Activated CD4-positive, alpha-beta T cell treated with anti-CD3 and anti-CD28 coated beads, Interleukin-2, amount 50 U/mL, for 16 hours (primary cell): Measurements from ENCODE around the gene TYSND1.
"Not testable (repeated sequence)": the region's sequence is repeated elsewhere in the genome, so short reads cannot be mapped to it uniquely, and the experiment has no call there.

Experiments used
- DNase-seq: peaks from one replicate; pipeline ENCODE4 v3.0.0-alpha.2; 2020

The TYSND1 gene

GRCh38 chr10:70162892-70163201 is 16.3 kb upstream of the TYSND1 start:
- DNase-seq, result peak; percentile 89

DNA sequence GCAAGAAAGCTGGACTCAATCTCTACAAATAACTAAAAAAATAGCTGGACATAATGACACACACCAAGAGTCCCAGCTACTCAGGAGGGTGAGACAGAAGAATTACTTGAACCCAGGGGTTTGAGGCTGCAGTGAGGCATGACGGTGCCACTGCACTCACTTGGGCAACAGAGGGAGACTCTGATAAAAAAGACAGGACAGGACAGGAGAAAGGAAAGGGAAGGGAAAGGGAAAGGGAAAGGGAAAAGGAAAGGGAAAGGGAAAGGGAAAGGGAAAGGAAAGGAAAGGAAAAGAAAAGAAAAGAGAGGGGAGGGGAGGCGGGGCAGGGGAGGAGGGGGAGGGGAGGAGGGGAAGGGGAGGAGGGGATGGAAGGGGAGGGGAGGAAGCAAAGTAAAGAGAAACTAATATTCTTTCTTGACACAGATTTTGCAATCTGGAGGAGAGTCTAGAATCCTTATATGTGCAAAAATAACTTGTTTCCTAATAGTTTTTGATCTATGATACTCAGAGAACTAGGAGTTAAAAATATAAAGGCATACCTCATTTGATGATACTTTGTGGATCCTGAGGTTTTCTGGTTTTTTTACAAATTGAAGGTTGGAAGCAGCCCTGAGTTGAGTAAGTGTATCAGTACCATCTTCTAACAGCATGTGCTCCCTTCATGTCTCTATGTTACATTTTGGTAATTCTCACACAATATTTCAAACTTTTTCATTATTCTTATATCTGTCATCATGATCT is 15.8 kb upstream of the TYSND1 start:
- DNase-seq, result no peak

- DNase-seq, result no peak
Measured at GRCh38 chr10:70160798-70161197, 14.3 kb upstream of the TYSND1 start.

DNA sequence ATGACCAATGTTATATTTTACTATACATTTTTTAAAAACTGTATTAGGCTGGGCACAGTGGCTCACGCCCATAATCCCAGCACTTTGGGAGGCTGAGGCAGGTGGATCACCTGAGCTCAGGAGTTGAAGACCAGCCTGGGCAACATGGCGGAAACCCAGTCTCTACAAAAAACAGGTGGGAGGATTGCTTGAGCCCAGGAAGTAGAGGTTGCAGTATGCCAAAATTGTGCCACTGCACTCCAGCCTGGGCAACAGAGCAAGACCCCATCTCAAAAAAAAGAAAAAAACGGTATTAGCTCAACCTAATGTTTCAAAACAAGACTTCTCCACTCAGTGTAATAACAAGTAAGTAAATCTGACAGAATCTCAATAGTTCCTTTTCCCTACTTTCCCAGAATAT is 12.9 kb upstream of the TYSND1 start:
- not testable (repeated sequence) for DNase-seq

DNA sequence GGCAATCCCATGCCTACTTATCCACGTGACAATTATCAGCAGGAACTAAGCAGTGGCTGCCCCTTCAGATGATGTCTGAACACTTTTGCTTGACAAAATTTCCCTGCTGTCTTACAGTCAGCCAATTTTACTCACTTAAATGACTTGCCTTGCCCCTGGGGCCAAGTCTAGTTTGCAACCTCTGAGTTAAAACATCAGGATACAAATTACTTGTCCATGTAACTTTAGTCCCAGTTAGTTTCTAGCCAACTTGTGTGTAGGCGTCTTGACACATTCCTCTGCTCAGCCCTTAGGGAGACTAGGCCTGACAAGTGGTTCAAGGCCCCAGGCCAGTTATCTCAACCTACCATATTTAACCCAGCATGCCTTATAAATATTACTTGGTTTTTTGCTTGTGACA is 11.6 kb upstream of the TYSND1 start:
- no peak for DNase-seq

GRCh38 chr10:70155255-70155838 is 8.8 kb upstream of the TYSND1 start:
- DNase-seq, result no peak

- no peak for DNase-seq
Measured at GRCh38 chr10:70148516-70148915, 2.0 kb upstream of the TYSND1 start.

DNA sequence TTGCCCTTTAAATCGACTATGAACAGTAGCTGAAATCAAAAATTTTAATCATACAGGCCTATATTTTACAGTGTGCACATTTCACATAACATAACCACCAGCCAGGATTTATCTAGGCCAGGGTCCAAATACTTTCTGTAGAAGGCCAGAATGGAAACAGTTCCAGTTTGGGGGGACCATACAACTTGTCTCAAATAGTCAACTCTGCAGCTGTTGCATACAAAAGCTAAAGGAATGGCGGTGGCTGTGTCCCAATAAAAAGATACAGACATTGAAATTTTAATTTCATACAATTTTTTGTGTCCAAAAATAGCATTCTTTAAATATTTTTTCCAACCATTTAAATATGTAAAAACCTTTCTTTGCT is 742 bp upstream of the TYSND1 start:
- DNase-seq, result no peak

GRCh38 chr10:70145666-70146488 is 623 bp downstream of the TYSND1 start:
- DNase-seq, result peak; percentile 72

- DNase-seq, result no peak
Measured at GRCh38 chr10:70145166-70145665, 1.3 kb downstream of the TYSND1 start.

GRCh38 chr10:70144372-70145110 is 2.0 kb downstream of the TYSND1 start:
- DNase-seq, result no peak

DNA sequence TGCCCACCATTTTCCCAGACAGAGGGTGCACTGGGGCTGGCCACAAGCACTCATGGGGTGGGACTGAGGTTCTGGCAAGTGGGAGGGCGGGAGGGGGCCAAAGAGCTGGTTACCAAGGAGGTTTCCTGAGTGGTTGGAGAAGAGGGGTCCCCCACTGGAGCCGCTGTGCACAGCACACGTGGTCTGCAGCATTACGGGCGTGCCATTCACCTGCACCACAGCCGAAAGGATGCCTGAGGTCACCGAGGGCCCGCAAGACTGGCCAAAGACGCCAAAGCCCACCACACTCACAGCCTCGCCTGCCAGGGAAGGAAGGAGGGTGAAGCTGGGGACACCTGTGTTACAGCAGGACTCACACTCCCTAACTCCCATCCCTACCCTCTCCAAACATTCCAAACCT is 3.9 kb downstream of the TYSND1 start:
- DNase-seq, result no peak

- DNase-seq, result no peak
Measured at GRCh38 chr10:70140297-70140696, 6.2 kb downstream of the TYSND1 start.

GRCh38 chr10:70139997-70140250 is 6.6 kb downstream of the TYSND1 start:
- no peak for DNase-seq

DNA sequence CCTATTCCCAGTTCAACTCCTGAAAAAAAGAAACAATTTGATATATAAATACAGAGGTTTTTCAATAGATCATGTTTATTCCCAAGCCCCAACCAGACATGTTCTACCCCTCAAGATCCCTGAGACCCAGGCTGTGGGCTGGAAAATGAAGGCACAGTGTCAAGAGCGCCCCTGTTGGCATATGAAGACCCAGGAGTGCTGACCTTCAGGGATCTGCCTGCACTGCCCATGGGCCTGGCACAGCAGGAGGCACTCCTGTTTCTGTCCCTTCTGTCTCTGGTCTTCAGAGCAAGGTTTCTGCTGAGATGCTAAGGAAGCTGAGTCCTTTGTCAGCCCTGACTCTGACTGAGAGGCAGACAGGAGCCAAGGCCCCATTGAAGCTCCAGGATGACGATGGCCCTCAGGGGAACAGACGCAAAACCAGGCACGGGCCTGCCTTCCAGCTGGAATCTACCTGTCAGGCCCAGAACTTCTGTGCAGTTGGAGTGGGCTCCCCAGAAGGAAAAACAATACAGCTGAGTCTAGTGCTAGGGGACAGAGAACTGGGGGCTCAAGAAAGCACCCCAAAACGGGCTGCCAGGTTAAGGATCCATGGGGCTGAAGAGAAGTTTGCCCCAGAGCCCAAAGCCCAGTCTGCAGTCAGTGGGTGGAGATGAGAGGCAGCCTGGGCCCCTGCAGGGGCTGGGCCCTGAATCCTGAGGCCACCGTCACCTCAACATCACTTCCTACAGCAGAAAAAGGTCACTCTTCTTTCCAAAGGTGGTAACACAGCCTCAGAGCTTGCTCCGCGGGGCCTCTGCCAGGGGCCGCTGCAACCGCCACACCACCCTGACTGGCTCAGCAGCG is 7.1 kb downstream of the TYSND1 start:
- DNase-seq, result no peak

DNA sequence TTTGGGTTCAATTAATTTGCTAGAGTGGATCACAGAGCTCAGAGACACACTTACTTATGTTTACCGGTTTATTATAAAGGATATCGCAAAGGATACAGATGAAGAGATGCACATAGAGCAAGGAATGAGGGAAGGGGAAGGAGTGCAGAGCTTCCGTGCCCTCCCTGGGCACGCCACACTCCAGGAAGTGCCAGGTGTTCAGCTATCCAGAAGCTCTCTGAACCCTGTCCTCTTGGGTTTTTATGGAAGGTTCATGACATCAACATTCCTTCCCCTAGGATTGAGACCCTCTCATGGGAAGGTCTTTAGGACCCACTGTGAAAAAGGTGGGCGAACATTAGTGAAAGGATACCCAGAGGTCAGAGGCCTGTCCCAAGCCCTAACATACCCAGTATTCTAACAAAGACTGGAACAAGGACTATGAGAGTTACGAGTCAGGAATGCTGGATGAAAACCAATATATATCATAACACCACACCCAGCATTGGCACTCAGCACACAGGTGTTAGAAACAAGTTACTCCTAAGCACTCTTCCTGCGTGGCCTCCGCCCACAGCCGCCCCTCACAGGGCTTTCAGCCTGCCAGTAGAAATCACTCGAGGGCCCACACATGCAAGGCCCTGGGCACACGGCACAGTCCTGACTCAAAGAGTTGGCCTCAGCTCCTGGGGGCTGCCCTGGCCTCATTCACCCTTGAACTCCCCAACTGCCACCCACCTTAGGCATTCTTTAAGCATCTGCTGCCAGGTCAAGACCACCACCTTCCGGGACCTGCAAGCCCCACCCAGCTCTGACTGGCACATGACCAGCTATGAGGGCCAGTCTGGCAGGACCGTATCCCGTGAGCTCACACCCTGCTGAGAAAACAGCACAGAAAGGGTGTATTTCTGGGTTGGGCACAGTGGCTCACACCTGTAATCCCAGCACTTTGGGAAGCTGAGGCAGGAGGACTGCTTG is 8.3 kb downstream of the TYSND1 start:
- DNase-seq, result no peak

DNA sequence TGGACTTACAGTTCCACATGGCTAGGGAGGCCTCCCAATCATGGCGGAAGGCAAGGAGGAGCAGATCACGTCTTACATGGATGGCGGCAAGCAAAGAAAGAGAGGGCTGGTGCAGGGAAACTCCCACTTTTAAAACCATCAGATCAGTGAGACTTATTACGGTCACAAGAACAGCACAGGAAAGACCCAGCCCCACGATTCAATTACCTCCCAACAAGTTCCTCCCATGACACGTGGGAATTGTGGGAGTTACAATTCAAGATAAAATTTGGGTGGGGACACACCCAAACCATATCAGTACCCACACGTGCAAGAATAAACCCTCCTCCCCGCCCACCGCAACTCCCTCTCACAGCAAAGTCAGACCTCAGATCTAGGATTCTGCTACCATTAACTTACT is 9.4 kb downstream of the TYSND1 start:
- DNase-seq, result no peak

DNA sequence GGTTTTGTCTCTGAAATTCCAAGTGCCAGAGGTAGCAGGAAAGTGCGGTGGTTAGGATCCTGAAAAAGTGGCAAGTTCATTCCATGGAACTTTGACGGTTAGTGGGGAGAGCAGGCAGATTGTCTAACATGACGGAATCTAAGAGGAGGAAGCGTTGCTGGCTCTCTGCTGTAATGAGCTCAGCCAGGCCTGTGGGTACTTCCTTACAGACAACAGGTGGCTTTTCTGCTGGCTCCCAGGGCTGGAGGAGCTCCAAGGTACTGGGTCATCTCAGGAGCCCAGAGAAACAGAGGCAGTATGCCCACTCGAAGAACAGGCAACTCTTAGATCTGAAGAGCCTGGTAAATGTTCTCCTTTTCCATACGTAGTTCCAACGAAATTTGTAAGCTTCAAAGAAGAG is 10.8 kb downstream of the TYSND1 start:
- no peak for DNase-seq

GRCh38 chr10:70135046-70135445 is 11.5 kb downstream of the TYSND1 start:
- no peak for DNase-seq

DNA sequence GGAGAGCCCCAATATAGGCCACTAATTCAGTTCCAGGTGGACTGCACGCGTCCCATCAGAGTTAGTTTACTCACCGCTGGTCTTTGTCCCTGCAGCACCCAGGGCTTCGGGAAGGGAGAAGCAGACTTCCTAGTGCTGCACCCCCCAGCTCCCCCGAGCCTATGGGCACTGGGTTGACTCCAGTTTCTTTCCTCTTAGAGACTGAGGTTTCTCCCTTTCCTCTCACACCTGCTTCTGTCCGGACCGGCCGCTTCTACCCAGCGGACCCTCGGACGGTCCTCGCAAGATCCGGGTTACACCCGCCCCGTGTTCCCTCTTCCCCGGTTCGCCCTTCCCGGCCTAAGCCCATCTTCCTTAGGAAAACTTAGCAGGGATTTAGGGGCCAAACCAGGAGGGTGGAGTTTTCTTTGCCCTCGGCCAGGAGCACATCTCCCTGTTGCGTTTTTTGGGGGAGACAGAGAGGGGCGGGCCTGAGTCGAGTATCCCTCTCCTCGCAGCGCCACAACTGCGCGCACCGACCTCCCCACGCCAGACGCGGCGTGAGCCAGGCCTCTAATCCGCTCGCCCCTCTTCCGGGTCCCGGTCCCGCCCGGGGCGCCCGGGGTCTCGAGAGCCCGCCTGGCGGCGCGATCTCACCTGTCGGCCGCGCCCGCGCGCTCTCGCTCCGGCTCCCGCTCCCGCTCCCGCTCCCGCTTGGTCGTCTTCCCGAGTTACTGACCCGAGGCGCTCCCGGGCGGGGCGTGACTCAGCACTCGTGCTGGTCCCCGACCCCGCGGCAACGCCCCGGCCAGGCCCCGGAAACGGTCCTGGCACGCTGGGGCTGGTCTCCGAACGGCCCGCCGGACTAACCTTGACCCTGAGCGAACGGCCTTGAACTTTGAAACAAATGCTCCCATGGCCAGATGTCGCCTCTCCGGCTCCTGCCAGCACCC is 14.1 kb downstream of the TYSND1 start, which contains the start of gene AIFM2:
AIFM2 (minus strand) TSS at position 728 of the 932 bp plus-strand sequence. CDS start 8,741 bp downstream, outside the sequence.
- peak; percentile 45 for DNase-seq
